OCI-LY1 (cell line): ENCODE measurements around the gene LIMD2.
A peak's percentile ranks its signal among the peaks of the same experiment; 100 is the strongest.

Experiments used
- H2AFZ ChIP-seq: fragments of 200-600 bp; sonication (generic), shearing (Covaris generic); 2 replicates; pipeline ENCODE4 v1.6.0; 2014; ENCODE audit warnings: antibody characterized with exemption, mild to moderate bottlenecking, low read length
- H3F3A ChIP-seq: fragments of 200-600 bp; sonication (generic), shearing (Covaris generic); 2 replicates; pipeline ENCODE4 v1.6.0; 2014; ENCODE audit warnings: mild to moderate bottlenecking, antibody characterized with exemption, low read length, moderate library complexity; ENCODE audit not compliant: insufficient read depth
- H3K27ac ChIP-seq: fragments of 200-600 bp; sonication (generic); 2 replicates; pipeline ENCODE4 v1.5.1; 2014; ENCODE audit warnings: low read length, mixed run types, mild to moderate bottlenecking, low read depth; ENCODE audit not compliant: poor library complexity, severe bottlenecking
- H3K27me3 ChIP-seq: fragments of 200-600 bp; sonication (generic); 2 replicates; pipeline ENCODE4 v1.6.0; 2014; ENCODE audit warnings: antibody characterized with exemption, mild to moderate bottlenecking, low read length, moderate library complexity; ENCODE audit not compliant: insufficient read depth
- H3K36me3 ChIP-seq: fragments of 200-600 bp; sonication (generic); 2 replicates; pipeline ENCODE4 v1.6.1; 2014; ENCODE audit warnings: mild to moderate bottlenecking, antibody characterized with exemption, low read length, moderate library complexity, mixed read lengths; ENCODE audit not compliant: insufficient read depth
- H3K4me1 ChIP-seq: fragments of 200-600 bp; sonication (generic); 2 replicates; pipeline ENCODE4 v1.5.1; 2014; ENCODE audit warnings: mild to moderate bottlenecking, low read length, moderate library complexity; ENCODE audit not compliant: insufficient read depth, severe bottlenecking
- H3K4me2 ChIP-seq: fragments of 200-600 bp; sonication (generic), shearing (Covaris generic); 2 replicates; pipeline ENCODE4 v1.6.1; 2014; ENCODE audit warnings: low read length
- H3K4me3 ChIP-seq: fragments of 200-600 bp; sonication (generic); 2 replicates; pipeline ENCODE4 v1.5.1; 2014; ENCODE audit warnings: low read length, low read depth, mild to moderate bottlenecking, mixed read lengths; ENCODE audit not compliant: poor library complexity, severe bottlenecking
- H3K79me2 ChIP-seq: fragments of 200-600 bp; shearing (Covaris generic); 2 replicates; pipeline ENCODE4 v1.6.1; 2016; ENCODE audit warnings: mixed run types, low read length, mixed read lengths; ENCODE audit not compliant: insufficient read depth
- H3K9ac ChIP-seq: fragments of 200-600 bp; sonication (generic), shearing (Covaris generic); 2 replicates; pipeline ENCODE4 v1.6.1; 2014; ENCODE audit warnings: mild to moderate bottlenecking, low read length, mixed read lengths
- H3K9me2 ChIP-seq: fragments of 200-600 bp; sonication (generic), shearing (Covaris generic); 2 replicates; pipeline ENCODE4 v1.6.1; 2014; ENCODE audit warnings: low read depth, mild to moderate bottlenecking, low read length, mixed read lengths
- H3K9me3 ChIP-seq: fragments of 200-600 bp; shearing (Covaris generic); 2 replicates; pipeline ENCODE4 v1.6.1; 2014; ENCODE audit warnings: low read length, mixed read lengths
- H4K20me1 ChIP-seq: fragments of 200-600 bp; sonication (generic), shearing (Covaris generic); 2 replicates; pipeline ENCODE4 v1.6.0; 2016; ENCODE audit warnings: mild to moderate bottlenecking, low read length; ENCODE audit not compliant: insufficient read depth
- EZH2 ChIP-seq: fragments of 200-600 bp; sonication (generic), shearing (Covaris generic); IDR thresholded peaks from 2 replicates; pipeline ENCODE4 v1.8.0; 2017; ENCODE audit warnings: borderline replicate concordance, mixed run types, mild to moderate bottlenecking, antibody characterized with exemption, low read length, moderate library complexity, mixed read lengths
- TF ChIP-seq, protein P1 (sequence below): fragments of 200-600 bp; sonication (generic), shearing (Covaris generic); IDR thresholded peaks from 2 replicates; pipeline ENCODE4 v1.5.1; 2017; ENCODE audit warnings: mild to moderate bottlenecking, antibody characterized with exemption, low read length, moderate library complexity, mixed read lengths

Gene LIMD2

GRCh38 chr17:63647065-63647725 is 52.7 kb downstream of the LIMD2 start:
- Histone ChIP-seq H3K4me3 (no peak overlapping the region), H3K27me3 (no peaks in the 10 kb centered on the region), H4K20me1 (no peaks in the 10 kb centered on the region), H3K9ac (no peak overlapping the region), H3K36me3 (peaks cover 6% of the 10 kb centered on the region; the same call in 1 of the 2 replicates), H3K9me2 (no peaks in the 10 kb centered on the region), H3K4me2 (no peak overlapping the region), H3F3A (no peaks in the 10 kb centered on the region), H3K79me2 (no peaks in the 10 kb centered on the region), H2AFZ (no peak overlapping the region), H3K4me1 (peaks cover 12% of the 10 kb centered on the region), H3K27ac (no peak overlapping the region), H3K9me3 (no peaks in the 10 kb centered on the region)
- no peak for TF ChIP-seq EZH2
- TF ChIP-seq, protein P1, sequence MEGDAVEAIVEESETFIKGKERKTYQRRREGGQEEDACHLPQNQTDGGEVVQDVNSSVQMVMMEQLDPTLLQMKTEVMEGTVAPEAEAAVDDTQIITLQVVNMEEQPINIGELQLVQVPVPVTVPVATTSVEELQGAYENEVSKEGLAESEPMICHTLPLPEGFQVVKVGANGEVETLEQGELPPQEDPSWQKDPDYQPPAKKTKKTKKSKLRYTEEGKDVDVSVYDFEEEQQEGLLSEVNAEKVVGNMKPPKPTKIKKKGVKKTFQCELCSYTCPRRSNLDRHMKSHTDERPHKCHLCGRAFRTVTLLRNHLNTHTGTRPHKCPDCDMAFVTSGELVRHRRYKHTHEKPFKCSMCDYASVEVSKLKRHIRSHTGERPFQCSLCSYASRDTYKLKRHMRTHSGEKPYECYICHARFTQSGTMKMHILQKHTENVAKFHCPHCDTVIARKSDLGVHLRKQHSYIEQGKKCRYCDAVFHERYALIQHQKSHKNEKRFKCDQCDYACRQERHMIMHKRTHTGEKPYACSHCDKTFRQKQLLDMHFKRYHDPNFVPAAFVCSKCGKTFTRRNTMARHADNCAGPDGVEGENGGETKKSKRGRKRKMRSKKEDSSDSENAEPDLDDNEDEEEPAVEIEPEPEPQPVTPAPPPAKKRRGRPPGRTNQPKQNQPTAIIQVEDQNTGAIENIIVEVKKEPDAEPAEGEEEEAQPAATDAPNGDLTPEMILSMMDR, result no peak

DNA sequence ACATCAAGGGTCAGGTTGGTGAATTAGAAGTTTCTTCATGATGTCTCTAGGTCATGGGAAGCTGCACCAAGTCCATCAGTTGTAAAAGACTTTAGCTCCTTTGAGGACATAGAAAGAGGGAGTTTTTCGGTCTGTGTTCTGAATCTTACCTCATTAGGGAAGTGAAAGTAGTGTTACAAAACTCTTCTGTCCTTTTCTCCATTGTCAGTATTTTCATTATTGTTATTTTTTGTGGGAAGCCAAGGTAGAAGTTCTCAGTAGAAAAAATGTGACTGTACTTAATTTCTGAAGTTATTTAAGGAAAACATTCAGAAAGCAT is 53.5 kb downstream of the LIMD2 start:
- Histone ChIP-seq H3K9me3 (no peaks in the 10 kb centered on the region), H3F3A (no peaks in the 10 kb centered on the region), H3K27ac (peak overlapping the region; percentile 49), H3K9ac (no peak overlapping the region), H3K9me2 (no peaks in the 10 kb centered on the region), H3K27me3 (no peaks in the 10 kb centered on the region), H2AFZ (no peak overlapping the region), H4K20me1 (no peaks in the 10 kb centered on the region), H3K4me3 (no peak overlapping the region), H3K4me2 (no peak overlapping the region), H3K4me1 (peaks cover 12% of the 10 kb centered on the region), H3K36me3 (peaks cover 6% of the 10 kb centered on the region; the same call in 1 of the 2 replicates), H3K79me2 (no peaks in the 10 kb centered on the region)
- TF ChIP-seq, protein P1, result no peak
